GM12878 (cell line): Measurements from ENCODE around the gene SORCS2. TPM values are rescaled to one million over a fixed set of nuclear protein-coding genes. Genes with fewer than 3 reads are reported as not detected.

Source experiments
- ATF3 ChIP-seq: IDR thresholded peaks from 2 replicates; pipeline ENCODE4 v1.6.1; 2011; ENCODE audit warnings: low read depth, mild to moderate bottlenecking, low read length, moderate library complexity, borderline replicate concordance; ENCODE audit errors: extremely low read depth
- BCLAF1 ChIP-seq: fragments of 450-650 bp; IDR thresholded peaks from 2 replicates; pipeline ENCODE4 v1.6.1; 2017; ENCODE audit warnings: antibody characterized with exemption, mild to moderate bottlenecking, moderate library complexity
- ESRRA ChIP-seq: IDR thresholded peaks from 2 replicates; pipeline ENCODE4 v1.6.1; 2012; ENCODE audit warnings: mild to moderate bottlenecking, low read length, improper control_type of control experiment
- FOXM1 ChIP-seq: IDR thresholded peaks from 2 replicates; pipeline ENCODE4 v1.6.1; 2012; ENCODE audit warnings: low read depth, mild to moderate bottlenecking, inconsistent platforms, low read length, moderate library complexity
- GATAD2B ChIP-seq: fragments of 450-650 bp; conservative IDR thresholded peaks from 2 replicates; pipeline ENCODE4 v1.6.1; 2017; ENCODE audit warnings: low read depth, mild to moderate bottlenecking, moderate library complexity
- IRF3 ChIP-seq: fragments of 450-650 bp; IDR thresholded peaks from 2 replicates; pipeline ENCODE4 v1.6.1; 2014; ENCODE audit warnings: mild to moderate bottlenecking
- POLR2A ChIP-seq: IDR thresholded peaks from 2 replicates; pipeline ENCODE4 v1.6.1; 2011; ENCODE audit warnings: low read depth, mild to moderate bottlenecking, low read length
- RUNX3 ChIP-seq: IDR thresholded peaks from 2 replicates; pipeline ENCODE4 v1.6.1; 2012; ENCODE audit warnings: low read length, inconsistent platforms
- ZNF24 ChIP-seq: fragments of 450-650 bp; IDR thresholded peaks from 2 replicates; pipeline ENCODE4 v1.6.1; 2017; ENCODE audit warnings: antibody characterized with exemption, mild to moderate bottlenecking
- polyA plus RNA-seq, 11 experiments: library from polyadenylated mRNA; depleted of rRNA in 4 of 11; unstranded in 6 of 11; stranded (reverse) in 5 of 11; fragments of >200 nt; fragmentation: Nextera tagmentation in 4 of 11; fragmentation: Illumina TruSeq in 1 of 11; extraction: Ambion mirVana in 4 of 11; extraction: Trizol in 1 of 11; gene quantifications; 1 replicate in 1 of 11; 2 replicates in 10 of 11; pipeline versions ENCODE4 v1.2.1 to v1.2.3, GENCODE V29; 2011 to 2016; ENCODE audit warnings: inconsistent platforms in 2 of 11, missing spikeins in 2 of 11, low read depth in 1 of 11
- total RNA-seq, 4 experiments: library from RNA; depleted of rRNA in 3 of 4; stranded (reverse); fragments of >200 nt in 3 of 4; fragmentation: Illumina TruSeq in 1 of 4; extraction: Trizol in 1 of 4; gene quantifications; 2 replicates each; pipeline versions ENCODE4 v1.2.1 to v1.2.3, GENCODE V29; 2013 to 2021

The SORCS2 gene
- total and polyA plus RNA-seq, 10 of the 15 experiments (the other 5 are each of a cell fraction or from before 2014, with no cell fraction given) = 0.01 to 0.15 (median 0.05) TPM; not detected in 5

GRCh38 chr4:7242766-7243165 is 50.4 kb downstream of the SORCS2 start (continued):
- TF ChIP-seq BCLAF1 = no peak
- no peak for TF ChIP-seq GATAD2B
- TF ChIP-seq ATF3 = no peak
- TF ChIP-seq ZNF24 = no peak
- no peak for TF ChIP-seq ESRRA
- TF ChIP-seq IRF3 = no peak
- no peak for TF ChIP-seq POLR2A
- no peak for TF ChIP-seq FOXM1
- TF ChIP-seq RUNX3 = no peak
